Renal pelvis (tissue), 4 donors: ENCODE measurements around the gene PTPN7. TPM values are rescaled to one million over a fixed set of nuclear protein-coding genes. Genes with fewer than 3 reads are reported as not detected.
"Not testable (repeated sequence)": the region's sequence is repeated elsewhere in the genome, so short reads cannot be mapped to it uniquely, and the experiment has no call there.

Experiments
- DNase-seq: peaks from one replicate; pipeline ENCODE4 v3.0.0-alpha.2; 2013
- polyA plus RNA-seq, 3 donors: library from polyadenylated mRNA; unstranded; fragments of 120-200 nt; gene quantifications; one replicate each; pipeline ENCODE4 v1.2.1, GENCODE V29; 2013; ENCODE audit not compliant: insufficient read length in 3 of 3

PTPN7 gene
- polyA plus RNA-seq, 3 donors, result 1.0 to 2.0 (median 1.3) TPM

DNA sequence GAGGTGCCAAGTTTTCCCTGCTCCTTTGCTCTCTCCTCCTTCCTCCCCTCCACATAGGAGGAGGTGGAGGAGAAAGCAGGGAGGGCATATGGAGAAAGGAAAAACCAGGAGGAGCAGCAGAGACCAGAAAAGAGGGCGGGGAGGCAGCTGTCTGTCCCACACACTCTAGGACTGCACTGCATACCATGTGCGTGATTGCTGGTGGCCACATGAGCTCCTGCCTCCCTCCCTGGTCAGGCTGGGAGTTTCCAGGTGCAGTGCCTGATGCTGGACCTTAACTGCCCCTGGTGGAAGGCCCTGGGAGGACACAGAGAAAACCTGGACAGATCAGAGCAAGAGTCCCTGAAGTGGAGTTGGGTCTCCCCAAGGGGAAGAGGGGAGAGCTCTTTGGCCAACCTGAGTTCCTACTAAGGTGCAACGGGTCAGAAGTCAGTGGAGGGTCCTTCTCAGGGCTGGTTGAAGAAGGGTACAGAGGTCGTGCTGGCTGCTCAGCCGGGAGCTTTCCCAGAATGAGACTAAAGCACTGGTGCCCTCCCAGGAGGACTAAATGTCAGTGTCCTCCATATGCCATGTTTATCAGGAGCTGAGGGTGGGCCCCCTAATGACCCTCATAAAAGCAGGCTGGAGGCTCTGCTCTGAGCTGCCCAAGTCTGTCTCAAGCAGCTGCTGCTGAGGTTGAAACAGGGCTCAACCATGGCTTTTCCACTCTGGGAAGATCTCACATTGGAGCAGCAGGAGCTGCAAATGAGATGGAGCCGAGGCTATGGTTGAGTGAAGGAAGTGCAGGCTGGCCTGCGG lies 29.7 kb upstream of the PTPN7 start:
- DNase-seq, result no peak

DNA sequence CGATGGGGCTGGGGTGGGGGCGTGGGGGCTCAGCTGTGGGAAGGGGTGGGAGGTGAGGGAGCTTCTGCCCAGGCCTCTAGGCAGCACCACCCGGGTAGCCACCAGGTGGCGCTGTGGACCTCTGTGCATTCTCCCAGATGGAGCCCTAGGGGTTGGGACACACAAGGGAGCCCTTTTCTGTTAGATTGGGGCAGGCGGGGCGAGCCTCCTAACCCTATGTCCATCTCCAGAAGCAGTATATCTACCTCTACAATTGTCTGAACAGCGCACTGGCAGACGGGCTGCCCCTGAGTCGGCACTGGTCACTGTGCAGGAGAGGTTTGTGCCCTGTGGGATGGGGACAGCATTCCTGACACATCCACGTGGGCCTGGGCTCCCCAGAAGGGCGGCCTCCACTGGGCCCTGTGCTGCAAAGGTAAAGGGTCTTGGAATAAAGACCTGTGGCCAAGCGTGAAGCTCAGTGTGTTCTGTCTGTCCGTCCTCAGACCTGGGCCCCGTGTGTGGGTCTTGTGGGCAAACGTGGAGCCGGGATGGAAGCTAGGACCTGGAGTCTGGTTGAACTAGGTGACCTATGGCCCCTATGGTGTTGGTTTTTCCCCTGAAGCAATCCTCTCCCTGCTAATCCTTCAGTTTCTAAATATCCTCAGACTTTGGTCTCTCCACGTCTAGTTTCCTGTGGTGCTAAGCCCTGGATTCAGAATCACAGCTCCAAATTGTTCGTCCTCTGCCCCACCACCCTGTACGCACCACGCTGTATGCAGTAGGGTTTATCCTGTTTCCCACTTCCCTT lies 28.8 kb upstream of the PTPN7 start:
- no peak for DNase-seq

DNA sequence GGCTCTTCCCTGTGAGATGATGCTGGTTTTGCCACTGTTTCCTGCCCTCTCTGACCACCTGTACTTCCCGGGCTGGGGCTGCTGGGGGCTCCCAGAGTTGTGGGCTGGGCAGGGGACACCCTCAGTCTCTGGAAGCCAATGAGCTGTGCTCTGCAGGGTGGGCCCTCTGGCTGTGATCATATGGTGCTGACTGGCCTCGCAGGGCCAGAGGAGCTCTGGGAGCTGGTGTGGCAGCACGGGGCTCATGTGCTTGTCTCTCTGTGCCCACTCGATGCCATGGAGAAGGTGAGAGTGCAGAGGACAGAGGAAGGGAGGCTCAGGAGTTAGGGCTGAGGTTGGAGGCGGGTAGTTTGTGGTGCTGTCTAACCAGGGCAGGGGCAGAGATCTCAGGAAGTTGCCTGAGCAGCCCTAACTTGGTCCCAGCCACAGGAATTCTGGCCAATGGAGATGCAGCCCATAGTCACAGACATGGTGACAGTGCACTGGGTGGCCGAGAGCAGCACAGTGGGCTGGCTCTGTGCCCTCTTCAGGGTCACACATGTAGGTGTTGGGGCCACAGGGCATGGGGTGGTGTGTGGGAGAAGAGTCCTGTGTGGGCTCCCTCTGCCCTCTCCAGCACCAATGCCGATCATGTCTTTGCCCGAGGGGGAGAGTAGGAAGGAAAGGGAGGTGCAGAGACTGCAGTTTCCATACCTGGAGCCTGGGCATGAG lies 27.4 kb upstream of the PTPN7 start:
- DNase-seq, result no peak

DNA sequence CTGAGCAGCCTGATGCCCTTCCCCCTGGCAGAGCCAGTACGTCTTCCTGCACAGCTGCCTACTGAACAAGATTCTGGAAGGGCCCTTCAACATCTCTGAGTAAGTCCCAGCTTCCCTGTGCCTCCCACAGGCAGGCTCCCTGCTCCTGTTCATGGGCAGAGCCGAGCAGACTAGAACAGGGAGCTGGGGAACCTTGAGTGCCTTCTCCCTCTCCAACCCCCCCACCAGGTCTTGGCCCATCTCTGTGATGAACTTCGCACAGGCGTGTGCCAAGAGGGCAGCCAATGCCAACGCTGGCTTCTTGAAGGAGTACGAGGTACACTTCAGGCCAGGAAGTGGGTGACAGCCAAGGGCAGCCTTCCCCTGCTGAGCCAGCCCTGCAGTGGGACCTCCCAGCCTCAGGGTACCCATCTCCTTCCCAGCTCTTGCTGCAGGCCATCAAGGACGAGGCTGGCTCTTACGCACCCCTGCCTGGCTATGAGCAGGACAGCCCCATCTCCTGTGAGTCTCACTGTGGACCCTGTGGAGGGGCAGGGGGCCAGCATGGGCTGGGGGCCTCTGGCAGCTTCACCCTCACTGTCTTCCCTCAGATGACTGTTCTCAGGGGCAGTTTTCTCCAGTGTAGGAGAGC lies 26.8 kb upstream of the PTPN7 start:
- DNase-seq, result no peak

DNA sequence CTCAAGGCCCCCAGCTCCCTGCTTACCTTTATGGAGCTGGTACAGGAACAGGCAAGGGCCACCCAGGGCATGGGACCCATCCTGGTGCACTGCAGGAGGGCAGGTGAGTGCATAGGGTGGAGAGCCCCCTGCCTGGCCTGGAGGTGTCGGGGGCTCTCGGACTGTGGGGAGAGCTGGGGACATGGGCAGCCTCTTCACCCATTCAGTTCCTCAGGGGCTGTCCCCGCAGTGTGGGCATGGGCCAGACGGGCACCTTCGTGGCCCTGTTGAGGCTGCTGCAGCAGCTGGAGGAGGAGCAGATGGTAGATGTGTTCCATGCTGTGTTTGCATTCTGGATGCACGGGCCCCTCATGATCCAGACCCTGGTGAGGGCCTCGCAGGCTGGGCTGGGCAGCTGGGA lies 25.9 kb upstream of the PTPN7 start:
- no peak for DNase-seq

DNA sequence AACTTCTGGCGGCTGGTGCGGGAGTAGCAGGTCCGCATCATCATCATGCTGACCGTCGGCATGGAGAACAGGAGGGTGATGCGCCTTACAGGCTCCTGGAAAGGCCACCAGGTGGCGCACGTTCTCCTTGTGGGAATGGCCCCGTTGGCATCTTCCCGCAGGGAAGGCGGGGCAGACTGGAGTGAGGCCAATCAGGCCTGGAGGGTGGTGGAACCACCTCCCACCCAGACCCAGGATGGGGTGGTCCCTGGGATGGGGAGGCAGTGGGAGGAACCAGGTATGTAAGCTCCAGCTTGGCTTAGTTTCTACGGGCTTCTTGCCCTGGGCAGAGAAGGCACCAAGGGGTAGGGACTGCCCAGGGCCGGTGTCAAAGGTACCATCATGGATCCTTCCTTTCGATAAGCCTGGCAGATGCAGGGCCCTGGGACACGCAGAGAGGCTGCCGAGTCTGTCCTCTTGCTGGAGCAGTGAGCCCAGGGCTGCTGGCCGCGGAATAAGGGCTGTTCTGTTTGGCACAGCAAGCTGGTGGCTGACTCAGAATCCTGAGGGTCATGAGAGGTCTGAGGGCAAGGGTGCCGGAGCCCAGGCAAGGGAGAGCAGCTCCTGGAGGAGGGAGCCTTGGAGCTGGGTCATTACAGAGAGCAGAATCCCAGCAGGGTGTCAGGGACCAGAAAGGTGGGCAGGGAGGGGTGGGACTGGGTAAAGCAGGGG lies 24.5 kb upstream of the PTPN7 start:
- DNase-seq, result peak; percentile 86

DNA sequence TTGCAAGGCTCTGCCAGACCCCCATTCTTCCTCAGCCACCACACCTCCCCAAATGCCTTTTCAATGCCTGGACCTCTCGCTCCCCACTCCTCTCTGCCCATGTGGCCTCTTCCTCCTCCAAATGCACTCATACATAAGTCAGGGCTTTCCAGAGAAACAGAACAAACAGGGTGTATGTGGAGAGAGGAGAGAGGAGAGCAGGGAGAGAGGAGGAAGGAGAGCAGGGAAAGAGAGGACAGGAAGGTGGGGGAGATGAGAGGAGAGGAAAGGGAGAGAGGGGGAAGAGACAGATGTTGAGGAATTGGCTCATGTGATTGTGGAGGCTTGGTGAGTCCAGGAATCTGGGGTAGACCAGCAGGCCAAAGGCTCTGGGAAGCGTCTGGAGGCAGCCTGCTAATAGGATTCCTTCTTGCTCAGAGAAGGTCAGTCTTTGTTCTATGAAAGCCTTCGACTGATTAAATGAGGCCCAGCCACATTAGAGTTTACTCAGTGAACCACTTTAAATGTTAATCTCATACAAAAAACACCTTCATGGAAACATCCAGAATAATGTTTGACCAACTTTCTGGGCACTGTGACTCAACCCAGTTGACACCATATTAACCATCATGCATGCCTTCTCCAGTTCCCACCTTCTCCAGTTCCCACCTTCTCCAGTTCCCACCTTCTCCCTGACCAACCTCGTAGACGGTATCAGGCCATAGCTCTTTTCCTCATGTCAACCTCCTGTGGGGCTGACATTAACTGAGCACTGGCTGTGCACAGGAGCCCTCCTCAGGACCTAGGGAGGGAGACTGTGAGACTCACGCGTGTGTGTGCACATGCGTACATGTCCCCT lies 21.9 kb upstream of the PTPN7 start:
- DNase-seq, result no peak

DNA sequence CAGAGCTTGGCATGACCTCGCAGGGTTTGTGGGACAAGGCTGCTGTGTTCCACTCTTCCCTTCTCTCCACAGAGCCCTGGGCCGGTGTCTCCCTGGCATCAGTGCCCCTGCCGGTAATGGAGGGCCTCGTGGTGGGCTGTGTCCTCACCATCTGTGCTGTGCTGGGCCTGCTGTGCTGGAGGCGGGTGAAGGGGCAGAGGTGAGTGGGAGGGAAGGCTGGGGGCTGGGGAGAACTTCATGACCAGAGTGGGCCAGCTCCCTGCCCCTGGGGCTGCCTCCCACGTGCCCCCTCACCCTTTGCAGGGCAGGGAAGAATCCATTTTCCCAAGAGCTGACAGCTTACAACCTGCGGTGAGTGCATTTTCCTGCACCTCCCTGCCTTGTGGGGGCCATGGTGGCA lies 21.2 kb upstream of the PTPN7 start:
- no peak for DNase-seq

DNA sequence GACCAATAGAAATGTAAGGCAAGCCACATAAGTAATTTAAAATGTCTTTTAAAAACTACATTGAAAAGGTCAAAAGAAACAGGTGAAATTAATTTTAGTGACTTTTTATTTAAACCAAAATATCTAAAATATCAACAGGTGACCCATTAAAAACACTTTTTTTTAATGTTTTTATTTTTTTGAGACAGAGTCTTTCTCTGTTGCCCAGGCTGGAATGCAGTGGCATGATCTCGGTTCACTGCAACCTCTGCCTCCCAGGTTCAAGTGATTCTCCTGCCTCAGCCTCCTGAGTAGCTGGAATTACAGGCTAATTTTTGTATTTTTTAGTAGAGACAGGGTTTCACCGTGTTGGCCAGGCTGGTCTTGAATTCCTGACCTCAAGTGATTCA lies 20.3 kb upstream of the PTPN7 start:
- DNase-seq, result not testable (repeated sequence)

DNA sequence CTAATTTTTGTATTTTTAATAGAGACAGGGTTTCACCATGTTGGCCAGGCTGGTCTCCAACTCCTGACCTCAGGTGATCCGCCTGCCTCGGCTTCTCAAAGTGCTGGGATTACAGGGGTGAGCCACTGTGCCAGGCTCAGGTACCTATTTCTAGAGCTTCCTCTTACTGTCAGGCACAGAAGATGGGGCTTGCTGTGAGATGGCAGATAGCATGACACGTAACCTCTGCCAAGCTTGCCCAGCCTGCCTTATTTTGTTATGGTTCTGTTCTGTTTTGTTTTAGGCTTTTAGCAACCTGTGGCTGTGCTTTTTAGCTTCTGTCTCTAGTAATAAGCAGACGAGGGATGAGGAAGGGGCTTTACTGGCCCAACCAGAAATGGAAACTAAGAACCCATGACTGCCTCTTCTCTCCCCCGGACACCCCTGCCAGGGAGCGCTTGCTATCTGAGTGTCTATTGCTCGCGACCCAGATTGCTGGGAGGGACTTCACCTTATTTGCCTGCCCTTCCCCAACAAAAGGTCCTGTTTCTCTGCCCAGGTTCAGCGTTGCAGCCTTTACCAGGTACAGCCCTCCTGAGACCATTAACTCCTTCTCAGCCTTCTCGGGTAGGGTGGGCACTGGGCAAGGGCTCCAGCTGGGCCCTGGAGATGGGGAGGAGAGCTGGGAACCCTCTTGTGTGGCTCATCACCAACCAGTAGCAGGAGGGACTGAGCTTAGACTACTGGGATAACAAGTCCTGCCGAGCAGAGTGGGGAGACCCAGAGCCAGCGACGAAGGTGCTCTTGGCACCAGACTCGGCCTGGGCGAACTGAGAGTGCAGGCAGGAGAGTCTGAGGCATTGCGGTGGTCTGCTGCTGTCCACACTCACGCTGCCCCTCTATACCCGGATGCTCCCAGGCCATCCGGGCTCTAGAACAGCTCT lies 19.7 kb upstream of the PTPN7 start:
- no peak for DNase-seq

DNA sequence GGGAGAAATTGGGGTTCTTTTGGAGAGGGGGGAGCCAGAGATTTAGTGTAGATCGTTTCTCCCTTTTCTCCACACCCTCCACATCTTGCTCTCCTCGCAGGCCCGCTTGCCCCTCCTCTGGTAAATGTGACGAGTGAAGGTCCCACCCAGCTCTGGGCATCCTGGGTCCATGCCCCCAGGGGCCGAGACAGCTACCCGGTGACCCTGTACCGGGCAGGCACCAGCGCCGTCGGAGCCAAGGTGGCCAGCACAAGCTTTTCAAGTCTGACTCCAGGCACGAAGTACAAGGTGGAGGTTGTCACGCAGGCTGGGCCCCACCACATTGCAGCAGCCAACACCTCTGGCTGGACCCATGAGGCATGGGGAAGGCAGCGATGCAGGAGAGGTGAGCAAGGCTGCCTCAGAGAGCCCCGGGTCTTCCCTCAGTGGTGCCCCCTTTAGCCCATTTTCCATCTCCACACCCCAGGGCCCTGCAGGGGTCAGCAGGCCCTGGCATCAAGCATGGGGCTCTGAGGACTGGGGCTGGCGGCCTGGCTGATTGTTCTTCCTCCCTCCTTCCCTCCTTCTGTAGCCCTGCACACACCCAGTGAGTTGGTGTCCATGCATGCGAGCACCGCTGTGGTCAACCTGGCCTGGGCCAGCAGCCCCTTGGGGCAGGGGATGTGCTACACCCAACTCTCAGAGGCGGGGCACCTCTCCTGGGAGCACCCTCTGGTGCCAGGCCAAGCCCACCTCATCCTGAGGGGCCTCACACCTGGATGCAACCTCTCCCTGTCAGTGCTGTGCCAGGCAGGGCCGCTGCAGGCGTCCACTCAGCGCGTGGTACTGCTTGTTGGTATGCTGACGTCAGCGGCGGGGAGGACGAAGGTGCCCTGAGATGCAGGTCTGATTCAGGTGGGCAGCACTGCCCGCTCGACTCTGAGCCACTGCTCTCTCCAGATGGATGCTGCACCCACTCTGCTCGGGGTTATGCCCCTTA lies 16.8 kb upstream of the PTPN7 start:
- DNase-seq, result no peak

DNA sequence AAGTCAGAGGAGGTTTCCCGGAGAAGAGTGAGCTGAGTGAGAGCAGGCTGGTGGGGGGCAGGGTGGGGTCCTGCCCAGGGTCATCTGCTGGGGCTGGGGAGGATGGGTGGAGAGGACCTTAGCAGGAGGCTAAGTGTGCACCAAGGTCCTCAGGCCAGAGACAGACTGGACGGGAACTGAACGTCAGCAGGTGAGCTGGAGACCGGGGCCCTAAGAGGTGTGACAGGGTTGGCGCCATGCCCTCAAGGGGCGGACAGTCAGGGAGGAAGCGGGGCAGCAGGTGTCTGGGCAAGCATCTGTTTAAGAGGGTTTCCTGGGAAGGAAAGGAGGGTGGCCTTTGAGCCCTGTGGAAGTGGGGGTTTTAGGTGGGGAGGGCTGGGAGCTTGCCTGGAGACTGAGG lies 13.6 kb upstream of the PTPN7 start:
- DNase-seq, result no peak

DNA sequence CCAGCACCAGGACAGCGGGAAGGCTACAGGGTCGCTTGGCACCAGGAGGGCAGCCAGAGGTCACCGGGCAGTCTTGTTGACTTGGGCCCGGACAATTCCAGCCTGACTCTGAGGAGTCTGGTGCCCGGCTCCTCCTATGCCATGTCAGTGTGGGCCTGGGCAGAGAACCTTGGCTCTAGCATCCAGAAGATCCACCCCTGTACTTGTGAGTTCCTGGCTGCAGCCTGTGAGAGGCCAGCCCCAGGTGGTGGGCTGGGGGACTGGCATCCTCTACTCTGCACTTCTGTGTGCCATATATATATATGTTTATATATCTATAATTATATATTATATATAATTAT lies 11.6 kb upstream of the PTPN7 start:
- no peak for DNase-seq

DNA sequence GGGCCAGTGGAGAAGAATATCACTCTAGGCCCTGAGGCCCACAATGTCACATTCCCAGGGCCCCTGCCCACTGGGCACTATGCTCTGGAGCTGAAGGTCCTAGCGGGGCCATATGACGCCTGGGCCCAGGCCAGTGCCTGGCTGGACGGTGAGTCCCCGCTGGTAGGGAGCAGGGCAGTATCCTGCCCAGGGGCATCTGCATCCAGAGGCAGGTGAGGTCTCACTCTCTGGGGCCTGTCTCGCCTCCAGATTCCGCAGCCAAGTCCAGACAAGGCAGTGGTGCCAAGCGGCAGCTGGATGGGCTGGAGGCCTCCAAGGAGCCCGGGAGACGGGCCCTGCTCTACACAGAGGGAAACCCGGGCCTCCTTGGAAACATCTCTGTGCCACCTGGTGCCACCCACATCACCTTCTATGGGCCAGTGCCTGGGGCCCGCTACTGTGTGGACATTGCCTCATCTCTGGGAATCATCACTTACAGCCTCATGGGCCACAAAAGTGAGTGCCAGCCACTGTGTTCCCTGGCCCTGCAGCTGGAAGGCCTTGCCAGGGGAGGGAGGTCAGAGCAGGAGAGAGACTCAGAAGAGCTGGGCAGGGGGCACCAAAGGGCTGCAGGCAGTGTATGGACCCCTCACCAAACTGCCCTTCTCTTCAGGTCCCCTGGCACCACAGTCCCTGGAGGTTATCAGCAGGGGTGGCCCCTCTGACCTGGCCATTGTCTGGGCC lies 11.1 kb upstream of the PTPN7 start:
- DNase-seq, result no peak

DNA sequence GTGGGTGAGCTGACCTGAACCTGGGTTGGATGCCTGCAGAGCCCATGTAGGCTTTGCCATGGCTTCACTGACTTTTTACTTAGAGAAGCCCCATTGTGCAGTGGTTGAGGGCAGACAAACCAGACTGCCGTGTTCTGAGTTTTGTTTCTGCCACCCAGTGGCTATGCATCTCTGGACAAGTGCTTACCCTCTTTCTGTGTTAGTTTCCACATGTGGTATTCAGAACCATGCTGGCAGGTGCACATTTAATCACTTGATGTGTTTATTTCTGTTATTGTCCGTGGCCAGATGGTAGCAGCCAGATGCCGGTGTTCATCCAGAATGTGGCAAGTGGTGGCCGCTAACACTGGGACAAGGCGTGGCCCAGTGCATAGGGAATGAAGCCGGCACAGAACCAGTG lies 10.3 kb upstream of the PTPN7 start:
- DNase-seq, result no peak

DNA sequence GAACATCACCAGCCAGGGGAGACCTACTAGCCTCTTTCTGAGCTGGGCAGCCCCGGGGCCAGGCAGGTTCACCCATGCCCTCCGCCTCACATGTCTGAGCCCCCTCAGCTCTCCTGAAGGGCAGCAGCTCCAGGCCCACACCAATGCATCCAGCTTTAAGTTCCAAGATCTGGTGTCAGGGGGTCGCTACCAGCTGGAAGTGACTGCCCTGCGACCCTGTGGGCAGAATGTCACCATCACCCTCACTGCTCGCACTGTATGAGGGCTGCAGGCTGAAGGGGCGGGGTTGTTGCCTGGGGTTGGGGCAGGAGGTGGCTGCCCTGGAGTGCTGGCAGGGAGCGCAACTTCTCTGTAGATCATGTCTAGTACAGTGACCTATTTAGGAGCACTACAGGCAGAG lies 8.5 kb upstream of the PTPN7 start:
- no peak for DNase-seq

DNA sequence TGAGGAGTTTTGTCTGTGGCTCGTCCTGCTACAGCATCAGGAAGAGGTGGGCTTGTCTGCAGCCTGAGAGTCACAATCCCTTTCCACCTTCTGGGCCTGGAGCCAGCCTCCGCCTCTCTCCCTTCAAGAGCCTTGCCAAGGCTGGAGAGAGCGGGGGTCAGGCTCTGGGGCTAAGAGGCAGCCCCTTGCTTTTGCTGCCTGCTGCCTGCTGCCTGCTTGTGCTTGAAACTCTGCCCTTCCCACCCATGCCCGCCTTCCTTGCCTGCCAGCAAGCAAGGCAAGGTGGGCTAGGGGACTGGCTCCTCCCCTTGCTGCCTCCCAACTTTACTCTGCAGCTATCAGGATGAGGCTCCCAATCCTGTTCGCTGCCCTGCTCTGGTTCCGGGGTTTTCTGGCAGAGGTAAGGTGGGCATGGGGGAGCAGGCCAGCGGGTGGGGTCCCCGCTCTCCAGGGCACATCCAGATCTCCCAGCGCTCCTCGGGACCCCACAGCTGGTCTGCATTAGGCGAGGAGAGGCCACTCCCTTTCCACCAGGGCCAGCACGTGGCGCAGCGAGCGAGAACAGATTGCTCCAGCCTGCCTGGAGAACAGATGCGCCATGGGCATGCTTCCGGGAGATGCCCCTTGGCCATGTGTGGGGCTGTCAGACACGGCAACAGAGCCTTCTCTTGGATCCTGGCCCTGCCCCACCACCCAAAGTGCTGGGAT lies 7.5 kb upstream of the PTPN7 start:
- DNase-seq, result no peak
